Stimulated activated CD4-positive, alpha-beta T cell treated with anti-CD3 and anti-CD28 coated beads, TNF-alpha, amount 100 ng/mL, for 4 hours (primary cell): ENCODE data around the gene LONP1.
"Not testable (repeated sequence)": the region's sequence is repeated elsewhere in the genome, so short reads cannot be mapped to it uniquely, and the experiment has no call there.

Experiments used
- DNase-seq, 3 experiments: peaks; one replicate each; pipeline ENCODE4 v3.0.0-alpha.2; 2020; ENCODE audit warnings: low read depth in 3 of 3

The LONP1 gene, protein sequence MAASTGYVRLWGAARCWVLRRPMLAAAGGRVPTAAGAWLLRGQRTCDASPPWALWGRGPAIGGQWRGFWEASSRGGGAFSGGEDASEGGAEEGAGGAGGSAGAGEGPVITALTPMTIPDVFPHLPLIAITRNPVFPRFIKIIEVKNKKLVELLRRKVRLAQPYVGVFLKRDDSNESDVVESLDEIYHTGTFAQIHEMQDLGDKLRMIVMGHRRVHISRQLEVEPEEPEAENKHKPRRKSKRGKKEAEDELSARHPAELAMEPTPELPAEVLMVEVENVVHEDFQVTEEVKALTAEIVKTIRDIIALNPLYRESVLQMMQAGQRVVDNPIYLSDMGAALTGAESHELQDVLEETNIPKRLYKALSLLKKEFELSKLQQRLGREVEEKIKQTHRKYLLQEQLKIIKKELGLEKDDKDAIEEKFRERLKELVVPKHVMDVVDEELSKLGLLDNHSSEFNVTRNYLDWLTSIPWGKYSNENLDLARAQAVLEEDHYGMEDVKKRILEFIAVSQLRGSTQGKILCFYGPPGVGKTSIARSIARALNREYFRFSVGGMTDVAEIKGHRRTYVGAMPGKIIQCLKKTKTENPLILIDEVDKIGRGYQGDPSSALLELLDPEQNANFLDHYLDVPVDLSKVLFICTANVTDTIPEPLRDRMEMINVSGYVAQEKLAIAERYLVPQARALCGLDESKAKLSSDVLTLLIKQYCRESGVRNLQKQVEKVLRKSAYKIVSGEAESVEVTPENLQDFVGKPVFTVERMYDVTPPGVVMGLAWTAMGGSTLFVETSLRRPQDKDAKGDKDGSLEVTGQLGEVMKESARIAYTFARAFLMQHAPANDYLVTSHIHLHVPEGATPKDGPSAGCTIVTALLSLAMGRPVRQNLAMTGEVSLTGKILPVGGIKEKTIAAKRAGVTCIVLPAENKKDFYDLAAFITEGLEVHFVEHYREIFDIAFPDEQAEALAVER

DNA sequence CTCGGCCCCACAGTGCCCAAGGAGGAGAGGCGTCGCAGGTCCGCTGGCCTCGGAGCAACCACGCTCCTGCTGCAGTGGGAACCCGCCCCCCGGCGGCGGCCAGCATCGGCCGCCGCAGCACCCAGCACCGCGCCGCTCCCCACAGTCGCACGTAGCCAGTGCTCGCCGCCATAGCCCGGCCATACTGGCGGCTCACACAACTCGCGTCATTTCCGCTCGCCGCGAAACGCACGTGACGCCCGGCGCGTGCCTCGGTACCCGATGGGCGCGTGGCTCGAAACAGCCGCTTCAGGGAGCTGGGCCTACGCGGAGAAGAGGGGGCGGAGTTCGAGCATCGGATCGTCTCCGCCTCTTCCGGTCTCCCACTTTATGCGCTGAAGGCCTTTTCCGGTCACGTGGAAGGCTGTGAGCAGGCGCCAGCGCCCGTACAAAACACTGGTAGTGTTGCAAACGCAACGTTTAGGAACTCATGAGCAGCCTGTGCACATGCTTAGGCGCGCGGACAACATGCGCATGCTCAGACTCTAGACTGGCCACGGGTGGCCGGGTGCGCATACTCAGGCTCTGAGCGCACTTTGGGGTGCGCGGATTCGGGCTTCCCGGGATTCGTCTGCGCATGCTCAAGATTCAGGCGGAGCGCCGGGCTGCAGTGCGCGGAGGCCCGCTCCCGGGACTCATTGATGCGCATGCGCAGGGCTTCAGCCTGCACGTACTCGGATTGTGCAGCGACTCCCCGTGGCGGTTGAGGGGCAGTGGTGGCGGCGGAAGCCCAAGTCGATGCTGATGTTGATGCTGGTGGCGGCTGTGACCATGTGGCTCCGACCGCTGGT is at the start of gene LONP1, which contains the start of gene CATSPERD:
Gene LONP1, minus strand, starts transcription at position 186 of the 830 bp plus-strand sequence. Its CDS starts 14 bp downstream, at position 172.
Gene CATSPERD, plus strand, starts transcription at position 677 of the 830 bp plus-strand sequence. Its CDS starts 101 bp downstream, at position 778.
- DNase-seq: peak; percentile 95 to 97 (median 95)

DNA sequence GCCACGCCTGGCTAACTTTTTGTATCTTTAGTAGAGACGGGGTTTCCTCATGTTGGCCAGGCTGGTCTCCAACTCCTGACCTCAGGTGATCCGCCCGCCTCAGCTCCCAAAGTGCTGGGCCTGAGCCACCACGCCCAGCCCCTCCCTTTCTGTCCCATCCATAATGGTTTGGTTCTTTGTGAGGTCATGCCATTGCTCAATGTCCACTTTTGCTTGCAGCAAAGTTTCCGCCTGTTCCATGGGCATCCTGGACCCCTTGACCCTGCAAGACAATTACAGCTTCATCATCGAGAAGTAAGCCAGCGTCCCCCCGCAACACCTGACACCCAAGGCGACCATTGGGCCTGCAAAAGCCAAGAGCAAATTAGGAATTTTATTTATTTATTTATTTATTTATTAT is 48.0 kb upstream of the LONP1 start:
- DNase-seq: no peak

DNA sequence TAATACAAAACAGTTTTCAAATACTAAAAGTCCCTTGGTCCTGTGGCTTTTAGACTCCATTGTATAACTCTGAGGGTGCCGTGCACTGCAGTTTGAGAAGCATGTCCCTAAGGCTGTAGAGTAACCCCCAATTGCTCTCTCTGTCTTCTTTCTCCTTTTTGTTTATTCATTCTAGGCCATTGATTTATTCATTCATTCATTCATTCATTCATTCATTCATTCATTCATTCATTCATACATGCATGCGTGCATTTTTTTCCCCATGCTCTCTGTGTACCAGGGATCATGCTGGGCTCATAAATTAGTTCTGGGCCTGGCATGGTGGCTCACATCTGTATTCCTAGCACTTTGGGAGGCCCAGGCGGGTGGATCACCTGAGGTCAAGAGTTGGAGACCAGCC is 45.3 kb upstream of the LONP1 start:
- DNase-seq: no peak

DNA sequence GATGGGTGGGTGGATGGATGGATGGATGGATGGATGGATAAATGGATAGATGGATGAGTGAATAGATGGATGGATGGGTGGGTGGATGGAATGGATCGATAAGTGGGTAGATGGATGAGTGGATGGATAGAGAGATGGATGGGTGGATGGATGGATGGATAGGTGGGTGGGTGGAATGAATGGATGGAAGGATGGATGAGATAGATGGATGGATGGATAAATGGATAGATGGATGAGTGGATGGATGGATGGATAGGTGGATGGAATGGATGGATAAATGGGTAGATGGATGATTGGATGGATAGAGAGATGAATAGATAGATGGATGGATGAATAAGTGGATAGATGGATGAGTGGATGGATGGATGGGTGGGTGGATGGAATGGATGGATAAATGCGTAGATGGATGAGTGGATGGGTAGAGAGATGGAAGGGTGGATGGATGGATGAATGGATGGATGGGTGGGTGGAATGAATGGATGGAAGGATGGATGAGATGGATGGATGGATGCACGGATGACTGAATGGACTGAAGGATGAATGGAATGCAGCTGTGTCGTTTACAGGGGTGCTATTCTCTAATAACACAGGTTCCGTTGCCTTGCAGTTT is 42.8 kb upstream of the LONP1 start:
- DNase-seq: no peak

DNA sequence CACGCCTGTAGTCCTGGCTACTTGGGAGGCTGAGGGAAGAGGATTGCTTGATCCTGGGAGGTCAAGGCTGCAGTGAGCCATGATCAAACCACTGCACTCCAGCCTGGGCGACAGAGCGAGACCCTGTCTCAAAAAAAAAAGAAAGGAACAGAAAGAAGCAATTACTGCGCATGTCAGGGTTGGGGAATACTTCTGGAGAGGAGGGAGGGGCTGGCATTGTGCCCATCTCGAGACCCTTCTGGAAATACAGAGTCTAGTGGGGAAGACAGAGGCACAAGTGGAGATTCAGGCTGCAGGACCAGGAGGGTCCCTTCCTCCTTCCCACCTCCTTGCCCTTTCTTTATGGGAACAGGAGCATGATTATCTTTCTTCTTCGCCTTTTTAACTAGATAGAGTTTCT is 33.8 kb upstream of the LONP1 start:
- DNase-seq: no peak

DNA sequence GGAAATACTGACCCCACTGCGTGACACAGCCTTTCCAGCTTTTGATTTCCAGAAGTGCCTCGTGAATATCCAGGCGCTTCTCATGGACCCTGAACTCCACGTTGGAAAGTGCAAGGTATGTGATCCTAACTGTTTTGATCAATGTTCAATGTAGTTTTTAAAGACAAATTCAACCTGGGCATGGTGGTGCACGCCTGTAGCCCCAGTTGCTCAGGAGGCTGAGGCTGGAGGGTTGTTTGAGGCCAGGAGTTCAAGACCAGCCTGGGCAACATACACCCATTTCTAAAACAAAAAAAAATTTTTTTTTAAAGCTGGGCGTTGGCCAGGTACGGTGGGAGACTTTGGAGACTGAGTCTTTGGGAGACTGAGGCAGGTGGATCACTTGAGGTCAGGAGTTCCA is 31.8 kb upstream of the LONP1 start:
- DNase-seq: no peak

DNA sequence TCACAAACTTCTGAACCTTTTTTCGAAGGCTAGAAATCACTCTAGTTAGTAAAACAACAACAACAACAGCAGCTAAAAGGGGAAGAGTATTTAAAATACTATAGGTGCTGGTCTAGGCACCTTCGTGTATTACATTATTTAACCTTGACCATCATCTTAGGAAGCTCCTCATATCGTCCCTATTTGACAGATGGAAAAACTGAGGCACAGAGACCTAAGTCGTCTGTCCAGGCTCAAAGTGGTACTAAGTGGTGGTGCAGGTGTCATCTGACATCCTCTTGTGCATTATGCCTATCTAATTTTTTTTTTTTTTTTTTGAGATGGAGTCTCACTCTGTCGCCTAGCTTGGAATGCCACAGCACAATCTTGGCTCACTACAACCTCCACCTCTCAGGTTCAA is 29.6 kb upstream of the LONP1 start:
- no peak for DNase-seq

DNA sequence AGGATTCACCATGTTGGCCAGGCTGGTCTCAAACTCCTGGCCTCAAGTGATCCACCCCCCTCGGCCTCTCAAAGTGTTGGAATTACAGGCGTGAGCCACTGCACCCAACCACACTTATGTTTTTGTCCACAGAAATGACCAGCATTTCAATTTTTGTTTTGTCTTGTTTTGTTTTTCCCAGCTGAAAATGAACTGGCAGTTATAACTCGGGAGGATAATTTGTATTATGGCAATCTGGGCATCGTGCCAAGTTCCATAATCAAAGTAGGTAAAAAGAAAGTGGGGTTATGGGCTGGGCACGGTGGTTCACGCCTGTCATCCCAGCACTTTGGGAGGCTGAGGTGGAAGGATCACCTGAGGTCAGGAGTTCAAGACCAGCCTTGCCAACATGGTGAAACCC is 29.0 kb upstream of the LONP1 start:
- DNase-seq: not testable (repeated sequence)

DNA sequence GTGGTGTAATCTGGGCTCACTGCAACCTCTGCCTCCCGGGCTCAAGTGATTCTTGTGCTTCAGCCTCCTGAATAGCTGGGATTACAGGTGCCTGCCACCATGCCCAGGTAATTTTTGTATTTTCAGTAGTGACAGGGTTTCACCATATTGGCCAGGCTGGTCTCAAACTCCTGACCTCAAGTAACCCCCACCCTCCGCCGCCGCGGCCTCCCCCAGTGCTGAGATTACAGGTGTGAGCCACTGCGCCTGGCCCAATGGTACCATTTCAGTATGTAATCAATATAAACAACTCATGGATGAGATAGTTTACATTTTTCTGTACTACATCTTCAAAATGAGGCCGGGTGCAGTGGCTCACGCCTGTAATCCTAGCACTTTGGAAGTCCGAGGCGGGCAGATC is 25.1 kb upstream of the LONP1 start:
- DNase-seq: not testable (repeated sequence)

DNA sequence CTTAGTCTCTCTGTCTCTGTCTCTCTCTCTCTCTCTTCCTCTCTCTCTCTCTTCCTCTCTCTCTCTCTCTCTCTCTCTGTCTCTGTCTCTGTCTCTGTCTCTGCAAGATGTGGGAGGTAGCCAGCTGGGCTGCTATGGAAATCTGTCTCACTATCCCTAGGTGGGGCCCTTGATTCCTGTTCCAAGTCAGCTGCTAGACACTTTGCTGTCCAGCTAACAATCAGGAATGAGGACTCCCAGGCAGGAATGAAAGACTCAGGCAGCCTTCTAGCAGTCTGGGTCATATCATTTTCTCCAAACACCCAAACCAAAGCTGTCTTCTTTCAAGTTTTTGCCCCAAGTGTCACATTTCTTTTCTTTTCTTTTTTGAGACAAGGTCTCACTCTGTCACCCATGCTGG is 23.7 kb upstream of the LONP1 start:
- no peak for DNase-seq

DNA sequence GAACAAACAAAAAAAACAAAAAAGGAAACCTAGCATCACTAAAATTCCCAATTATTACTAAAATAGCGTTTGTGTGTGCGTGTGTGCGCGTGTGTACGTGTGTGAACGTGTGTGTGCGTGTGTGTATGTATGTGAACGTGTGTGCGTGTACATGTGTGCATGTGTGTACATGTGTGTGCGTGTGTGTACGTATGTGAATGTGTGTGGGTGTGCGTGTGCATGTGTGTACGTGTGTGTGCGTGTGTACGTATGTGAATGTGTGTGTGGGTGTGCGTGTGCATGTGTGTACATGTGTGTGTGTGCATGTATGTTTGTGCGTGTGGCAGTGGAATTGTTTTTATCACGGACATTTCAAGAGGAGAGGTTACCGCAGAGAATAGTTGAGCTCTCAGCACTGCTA is 22.1 kb upstream of the LONP1 start:
- no peak for DNase-seq

DNA sequence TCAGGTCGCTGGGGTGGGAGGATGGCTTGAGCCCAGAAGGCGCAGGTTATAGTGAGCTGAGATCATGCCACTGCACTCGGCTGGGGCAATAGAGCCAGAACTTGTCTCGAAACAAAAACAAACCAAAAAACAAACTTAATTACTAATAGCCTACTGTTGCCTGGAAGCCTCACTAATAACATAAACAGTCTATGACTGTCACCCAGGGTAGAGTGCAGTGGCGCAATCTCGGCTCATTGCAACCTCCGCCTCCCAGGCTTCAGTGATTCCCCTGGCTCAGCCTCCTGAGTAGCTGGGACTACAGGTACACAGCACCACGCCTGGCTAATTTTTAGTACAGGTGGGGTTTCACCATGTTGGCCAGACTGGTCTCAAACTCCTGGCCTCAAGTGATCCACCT is 18.5 kb upstream of the LONP1 start:
- no peak for DNase-seq

DNA sequence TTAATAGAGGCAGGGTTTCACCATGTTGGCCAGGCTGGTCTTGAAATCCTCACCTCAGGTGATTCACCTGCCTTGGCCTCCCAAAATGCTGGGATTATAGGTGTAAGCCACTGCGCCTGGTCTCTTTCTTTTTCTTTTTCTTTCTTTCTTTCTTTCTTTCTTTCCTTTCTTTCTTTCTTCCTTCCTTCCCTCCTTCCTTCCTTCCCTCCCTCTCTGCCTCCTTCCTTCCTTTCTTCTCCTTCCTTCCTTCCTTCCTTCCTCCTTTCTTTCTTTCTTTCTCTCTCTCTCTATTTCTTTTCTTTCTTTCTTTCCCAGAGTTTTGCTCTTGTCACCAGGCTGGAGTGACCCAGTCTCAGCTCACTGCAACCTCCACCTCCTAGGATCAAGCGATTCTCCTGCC is 13.2 kb upstream of the LONP1 start:
- not testable (repeated sequence) for DNase-seq

DNA sequence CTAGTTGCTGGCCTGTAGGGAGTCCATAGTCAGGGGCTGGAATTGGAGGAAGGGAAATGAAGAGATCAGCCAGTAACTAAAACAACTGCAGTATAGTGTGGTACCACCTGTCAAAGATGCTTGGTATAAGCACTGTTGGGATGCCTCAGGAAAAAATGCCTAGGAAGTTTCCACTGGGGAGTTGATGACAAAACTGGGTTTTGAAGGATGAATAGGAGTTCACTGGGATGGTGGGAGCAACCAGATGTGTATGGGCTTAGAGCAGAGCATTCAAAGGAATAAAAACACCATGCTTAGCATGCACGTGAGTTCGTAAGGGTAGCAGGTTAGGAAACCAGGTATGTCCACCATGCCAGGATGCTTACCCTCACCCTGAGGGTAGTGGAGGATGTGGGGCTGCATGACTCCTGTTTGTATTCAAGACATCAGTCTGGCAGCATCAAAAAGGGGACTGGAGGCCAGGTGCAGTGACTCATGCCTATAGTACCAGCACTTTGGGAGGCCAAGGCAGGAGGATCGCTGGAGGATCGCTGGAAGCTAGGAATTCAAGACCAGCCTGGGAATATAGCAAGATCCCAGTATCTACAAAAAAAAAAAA is 7.6 kb upstream of the LONP1 start:
- DNase-seq: no peak

DNA sequence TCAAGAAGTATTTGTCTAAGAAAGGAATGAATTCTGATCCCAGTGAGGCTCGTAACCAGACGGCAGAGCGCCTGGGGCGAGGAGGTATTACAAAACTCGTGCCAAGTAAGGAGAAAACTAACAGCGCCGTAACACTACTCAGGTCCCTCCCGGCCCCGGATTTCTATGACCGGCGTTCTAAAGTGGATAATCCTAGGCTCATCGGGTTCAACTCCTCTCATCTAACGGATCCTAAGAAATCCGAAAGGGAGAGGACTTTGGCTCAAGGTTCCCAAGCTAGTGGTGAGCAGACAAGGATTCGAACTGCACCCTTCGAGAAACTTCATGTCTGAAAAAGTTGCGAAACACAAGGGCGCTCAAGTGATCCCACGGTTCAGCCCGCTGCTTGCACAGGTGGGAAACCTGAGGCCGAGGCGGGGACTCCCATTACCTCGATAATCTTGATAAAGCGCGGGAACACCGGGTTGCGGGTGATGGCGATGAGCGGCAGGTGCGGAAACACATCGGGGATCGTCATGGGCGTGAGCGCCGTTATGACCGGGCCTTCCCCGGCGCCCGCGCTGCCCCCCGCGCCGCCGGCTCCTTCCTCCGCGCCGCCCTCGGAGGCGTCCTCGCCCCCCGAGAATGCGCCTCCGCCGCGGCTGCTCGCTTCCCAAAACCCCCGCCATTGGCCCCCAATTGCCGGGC is 529 bp downstream of the LONP1 start:
- DNase-seq: no peak

DNA sequence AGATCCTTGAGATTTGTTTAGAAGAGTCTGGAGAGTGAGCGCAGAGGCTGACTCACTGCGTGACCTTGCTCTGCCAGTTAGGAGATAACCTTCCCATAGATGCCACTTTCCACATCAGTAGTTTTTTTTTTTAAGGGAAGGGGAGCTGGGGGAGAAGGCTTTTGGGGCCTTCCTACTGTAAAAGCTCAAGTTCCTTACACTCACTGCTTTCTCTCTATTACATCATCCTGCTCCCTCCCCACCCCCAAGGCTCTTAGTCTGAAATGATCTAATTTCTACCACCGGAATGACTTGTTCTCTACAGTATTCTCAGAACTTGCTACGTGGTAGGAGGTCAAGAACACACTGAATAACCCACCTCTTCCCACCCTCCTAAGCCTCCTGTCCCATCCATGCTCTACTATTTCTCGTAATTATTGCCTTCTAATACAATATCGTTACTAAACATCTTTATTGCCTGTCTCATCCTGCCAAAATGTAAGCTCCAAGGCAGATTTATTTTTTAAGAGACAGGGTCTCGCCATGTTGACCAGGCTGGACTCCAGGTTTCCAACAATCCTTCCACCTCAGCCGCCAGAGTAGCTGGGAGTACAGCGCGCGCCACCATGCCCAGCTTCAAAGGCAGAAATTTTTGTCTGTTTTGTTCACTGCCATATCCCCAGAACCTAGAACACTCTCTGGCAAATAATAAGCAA is 1.2 kb downstream of the LONP1 start:
- no peak for DNase-seq

DNA sequence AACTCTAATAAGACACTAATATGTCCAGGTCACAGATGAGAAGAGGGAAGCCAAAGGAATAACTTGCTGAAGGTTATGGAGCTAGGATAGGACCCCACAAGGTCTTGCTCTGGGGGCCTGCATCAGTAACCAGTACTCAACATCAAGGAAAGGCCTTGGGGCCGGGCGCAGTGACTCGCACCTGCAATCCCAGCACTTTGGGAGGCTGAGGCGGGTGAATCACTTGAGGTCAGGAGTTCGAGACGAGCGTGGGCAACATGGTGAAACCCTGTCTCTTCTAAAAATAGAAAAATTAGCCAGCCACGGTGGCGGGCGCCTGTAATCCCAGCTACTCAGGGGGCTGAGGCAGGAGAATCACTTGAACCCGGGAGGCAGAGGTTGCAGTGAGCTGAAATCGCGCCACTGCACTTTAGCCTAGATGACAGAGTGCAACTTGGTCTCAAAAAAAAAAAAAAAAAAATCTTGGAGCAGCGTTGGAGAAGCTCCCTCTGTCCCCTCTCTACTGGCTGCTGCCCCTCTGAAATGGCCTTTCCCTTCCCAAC is 1.8 kb downstream of the LONP1 start:
- no peak for DNase-seq

DNA sequence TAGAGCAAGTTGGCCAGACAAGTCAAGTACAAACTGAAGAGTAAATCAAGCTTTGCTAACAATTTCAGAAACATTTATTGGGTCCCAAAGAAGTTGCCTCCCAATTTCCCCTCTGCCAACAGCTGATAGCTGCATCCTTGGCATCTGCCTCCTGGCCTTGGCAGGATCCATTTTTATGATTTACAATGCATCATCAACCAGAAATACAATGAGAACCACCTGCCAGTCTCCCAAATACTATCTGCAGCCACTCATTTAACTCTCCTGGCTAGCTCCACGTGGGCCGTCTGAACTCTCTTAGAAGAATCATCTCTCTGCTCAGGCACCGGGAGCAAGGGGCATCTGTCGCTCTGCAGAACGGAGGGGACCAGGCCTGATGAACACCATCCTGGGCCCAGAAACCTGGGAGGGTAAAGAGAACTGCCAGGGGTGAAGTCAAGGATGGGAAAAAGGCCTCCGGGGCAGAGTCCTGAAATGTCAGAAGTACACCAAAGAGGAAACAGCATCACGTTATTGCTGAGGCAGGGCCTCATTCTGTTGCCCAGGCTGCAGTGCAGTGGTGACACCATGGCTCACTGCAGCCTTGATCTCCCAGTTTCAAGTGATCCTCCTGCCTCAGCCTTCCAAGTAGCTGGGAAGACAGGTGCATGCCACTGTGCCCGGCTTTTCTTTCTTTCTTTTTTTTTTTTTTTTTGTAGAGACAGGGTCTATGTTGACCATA is 2.6 kb downstream of the LONP1 start:
- DNase-seq: no peak

DNA sequence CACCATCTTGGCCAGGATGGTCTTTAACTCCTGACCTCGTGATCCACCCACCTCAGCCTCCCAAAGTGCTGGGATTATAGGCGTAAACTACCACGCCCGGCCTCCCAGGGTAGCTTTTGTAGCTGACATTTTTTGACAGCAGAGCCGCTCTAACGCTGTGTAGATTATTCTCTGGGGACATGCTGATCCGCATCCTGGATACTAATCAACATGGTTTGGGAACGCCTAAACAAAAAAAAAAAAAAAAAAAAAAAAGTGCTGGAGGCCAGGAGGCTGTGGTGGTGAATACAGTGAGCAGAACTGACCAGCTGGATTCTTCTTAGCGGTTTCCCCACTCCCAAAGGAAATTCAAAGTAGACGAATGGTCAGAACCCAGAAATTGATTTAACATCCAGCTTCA is 5.1 kb downstream of the LONP1 start:
- no peak for DNase-seq
